ENCODE data around the gene FAH. TPM values are rescaled to one million over a fixed set of nuclear protein-coding genes. Genes with fewer than 3 reads are reported as not detected.

Gene FAH
- polyA plus RNA-seq, 1 donor from 2014 or later: 3.1 TPM

GRCh38 chr15:80199366-80199765 is 46.6 kb downstream of the FAH start:
- H2AFZ ChIP-seq (ENCODE audit: low read depth, low read length): no peak overlapping the region
- H3K27ac ChIP-seq (ENCODE audit: low read length): no peak overlapping the region
- H3K9ac ChIP-seq (ENCODE audit: low read length): no peak overlapping the region
- TF ChIP-seq SMC3 (conservative IDR thresholded peaks at IDR 0.05; ENCODE audit: poor library complexity) (no peak), MXI1 (conservative IDR thresholded peaks at IDR 0.05; ENCODE audit: poor library complexity, severe bottlenecking) (no peak), EP300 (conservative IDR thresholded peaks at IDR 0.05; ENCODE audit: poor library complexity, severe bottlenecking) (no peak), TAF1 (IDR thresholded peaks at IDR 0.05; ENCODE audit: low read depth) (no peak), RAD21 (conservative IDR thresholded peaks at IDR 0.05) (no peak), EZH2 (IDR thresholded peaks at IDR 0.05; ENCODE audit: borderline replicate concordance, insufficient read depth, low read length, poor library complexity, severe bottlenecking) (no peak), POLR2AphosphoS5 (IDR thresholded peaks at IDR 0.05) (no peak), REST (IDR thresholded peaks at IDR 0.05; ENCODE audit: borderline replicate concordance) (no peak)
- TF ChIP-seq, protein P1, sequence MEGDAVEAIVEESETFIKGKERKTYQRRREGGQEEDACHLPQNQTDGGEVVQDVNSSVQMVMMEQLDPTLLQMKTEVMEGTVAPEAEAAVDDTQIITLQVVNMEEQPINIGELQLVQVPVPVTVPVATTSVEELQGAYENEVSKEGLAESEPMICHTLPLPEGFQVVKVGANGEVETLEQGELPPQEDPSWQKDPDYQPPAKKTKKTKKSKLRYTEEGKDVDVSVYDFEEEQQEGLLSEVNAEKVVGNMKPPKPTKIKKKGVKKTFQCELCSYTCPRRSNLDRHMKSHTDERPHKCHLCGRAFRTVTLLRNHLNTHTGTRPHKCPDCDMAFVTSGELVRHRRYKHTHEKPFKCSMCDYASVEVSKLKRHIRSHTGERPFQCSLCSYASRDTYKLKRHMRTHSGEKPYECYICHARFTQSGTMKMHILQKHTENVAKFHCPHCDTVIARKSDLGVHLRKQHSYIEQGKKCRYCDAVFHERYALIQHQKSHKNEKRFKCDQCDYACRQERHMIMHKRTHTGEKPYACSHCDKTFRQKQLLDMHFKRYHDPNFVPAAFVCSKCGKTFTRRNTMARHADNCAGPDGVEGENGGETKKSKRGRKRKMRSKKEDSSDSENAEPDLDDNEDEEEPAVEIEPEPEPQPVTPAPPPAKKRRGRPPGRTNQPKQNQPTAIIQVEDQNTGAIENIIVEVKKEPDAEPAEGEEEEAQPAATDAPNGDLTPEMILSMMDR (IDR thresholded peaks at IDR 0.05; ENCODE audit: poor library complexity, severe bottlenecking): no peak
- H4K20me1 ChIP-seq (ENCODE audit: insufficient read depth): no peaks in the 10 kb centered on the region
- no peaks in the 10 kb centered on the region for H3K36me3 ChIP-seq (ENCODE audit: insufficient read depth, low read length)
- H3K9me3 ChIP-seq (ENCODE audit: low read length): no peaks in the 10 kb centered on the region
- H3K79me2 ChIP-seq (replicated peaks; ENCODE audit: insufficient read depth, low read length): no peaks in the 10 kb centered on the region
- H3K4me2 ChIP-seq (ENCODE audit: low read length): no peak overlapping the region
- no peaks in the 10 kb centered on the region for H3K27me3 ChIP-seq (ENCODE audit: insufficient read depth, low read depth, low read length)
- H3K9me2 ChIP-seq (ENCODE audit: insufficient read depth, low read length): no peaks in the 10 kb centered on the region
- H3K4me3 ChIP-seq (ENCODE audit: low read length): no peak overlapping the region
- no peaks in the 10 kb centered on the region for H3F3A ChIP-seq (ENCODE audit: insufficient read depth, low read length, poor library complexity, severe bottlenecking)

DNA sequence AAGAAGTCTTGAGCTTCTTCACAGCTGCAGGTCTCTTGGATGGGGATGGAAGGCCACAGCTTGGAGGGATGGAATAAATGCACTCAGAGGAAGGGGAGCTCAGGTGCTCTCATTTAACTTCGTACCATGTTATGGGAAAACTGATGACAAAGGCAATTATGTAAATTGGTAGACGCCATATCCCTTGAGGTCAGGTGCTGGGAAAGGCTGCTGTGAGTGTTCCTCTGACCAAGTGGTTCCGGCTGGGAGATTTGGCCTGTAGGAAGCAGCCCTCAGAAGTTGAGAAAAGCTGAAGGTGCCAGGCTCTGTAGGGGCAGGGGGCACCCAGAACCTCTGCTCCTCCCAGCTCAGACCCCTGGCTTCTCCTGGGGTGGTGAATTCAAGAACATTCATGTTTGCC is 47.1 kb downstream of the FAH start:
- H3K79me2 ChIP-seq (replicated peaks; ENCODE audit: insufficient read depth, low read length): no peaks in the 10 kb centered on the region
- H4K20me1 ChIP-seq (ENCODE audit: insufficient read depth): no peaks in the 10 kb centered on the region
- TF ChIP-seq EZH2 (IDR thresholded peaks at IDR 0.05; ENCODE audit: borderline replicate concordance, insufficient read depth, low read length, poor library complexity, severe bottlenecking) (no peak), SMC3 (conservative IDR thresholded peaks at IDR 0.05; ENCODE audit: poor library complexity) (no peak), TAF1 (IDR thresholded peaks at IDR 0.05; ENCODE audit: low read depth) (no peak), POLR2AphosphoS5 (IDR thresholded peaks at IDR 0.05) (no peak)
- TF ChIP-seq, protein P1 (IDR thresholded peaks at IDR 0.05; ENCODE audit: poor library complexity, severe bottlenecking): no peak
- H3K4me2 ChIP-seq (ENCODE audit: low read length): no peak overlapping the region
- H3F3A ChIP-seq (ENCODE audit: insufficient read depth, low read length, poor library complexity, severe bottlenecking): no peaks in the 10 kb centered on the region
- H3K27me3 ChIP-seq (ENCODE audit: insufficient read depth, low read depth, low read length): no peaks in the 10 kb centered on the region
- H3K9me3 ChIP-seq (ENCODE audit: low read length): no peaks in the 10 kb centered on the region
- no peaks in the 10 kb centered on the region for H3K36me3 ChIP-seq (ENCODE audit: insufficient read depth, low read length)
- H3K27ac ChIP-seq (ENCODE audit: low read length): no peak overlapping the region
- H3K9me2 ChIP-seq (ENCODE audit: insufficient read depth, low read length): no peaks in the 10 kb centered on the region
- no peak overlapping the region for H3K4me3 ChIP-seq (ENCODE audit: low read length)
- no peak overlapping the region for H2AFZ ChIP-seq (ENCODE audit: low read depth, low read length)
- no peak overlapping the region for H3K9ac ChIP-seq (ENCODE audit: low read length)

Measured in neural cell (in vitro differentiated cells).